Breast epithelium (tissue), 3 donors: ENCODE measurements around the gene FAM222A.

Experiments used
- CTCF ChIP-seq, 3 donors: fragments of 450-650 bp; IDR thresholded peaks; one replicate each; pipeline ENCODE4 v1.5.1; 2016 to 2017; ENCODE audit warnings: antibody characterized with exemption in 3 of 3, mild to moderate bottlenecking in 3 of 3, moderate library complexity in 3 of 3
- POLR2A ChIP-seq: fragments of 450-650 bp; IDR thresholded peaks from one replicate; pipeline ENCODE4 v1.6.1; 2016; ENCODE audit warnings: antibody characterized with exemption, mild to moderate bottlenecking, moderate library complexity
- POLR2AphosphoS5 ChIP-seq, 3 donors: sonication (generic); formaldehyde crosslinking; IDR thresholded peaks; one replicate each; pipeline ENCODE4 v1.6.1; 2017; ENCODE audit warnings: antibody characterized with exemption in 3 of 3

GRCh38 chr12:109707470-109707821 lies 6.2 kb upstream of the FAM222A start:
- TF ChIP-seq POLR2A (no peak), CTCF (IDR thresholded peaks at IDR 0.05) (no peak), POLR2AphosphoS5 (IDR thresholded peaks at IDR 0.05) (no peak)
